Retinal pigment epithelial cell (primary cell): Measurements from ENCODE around the gene RALGDS.

Source experiments
- DNase-seq: peaks from one replicate; pipeline ENCODE4 v3.0.0-alpha.2; 2010; ENCODE audit warnings: low read depth
- H3K4me3 ChIP-seq: 2 replicates; pipeline ENCODE4 v1.5.1; 2011; ENCODE audit warnings: mild to moderate bottlenecking, low read length, control low read depth, moderate library complexity
- CTCF ChIP-seq: conservative IDR thresholded peaks from 2 replicates; pipeline ENCODE4 v1.5.1; 2011; ENCODE audit warnings: low read depth, low read length, control low read depth, inconsistent platforms

Gene RALGDS

DNA sequence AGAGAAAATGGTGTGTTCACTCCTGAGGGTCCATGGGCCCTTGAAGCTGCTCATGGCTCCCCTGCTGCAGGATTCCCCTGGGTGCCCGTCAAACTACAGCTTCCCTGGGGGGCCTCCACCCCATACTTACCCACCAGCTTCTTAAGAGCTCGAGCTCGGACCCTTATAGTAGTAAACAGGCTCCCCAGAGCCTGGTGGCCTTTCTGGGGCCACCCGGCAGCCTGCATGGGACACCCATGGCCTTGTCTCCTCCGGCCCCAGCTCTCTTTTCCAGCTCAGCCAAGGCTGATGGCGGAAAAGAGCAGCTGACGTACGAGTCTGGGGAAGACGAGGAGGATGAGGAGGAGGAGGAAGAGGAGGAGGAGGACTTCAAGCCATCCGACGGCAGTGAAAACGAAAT, 63.5 kb downstream of the RALGDS start:
- TF ChIP-seq CTCF: no peak
- H3K4me3 ChIP-seq: no peak overlapping the region
- no peak for DNase-seq

GRCh38 chr9:133057006-133057405, 64.0 kb downstream of the RALGDS start:
- TF ChIP-seq CTCF: no peak
- no peak overlapping the region for H3K4me3 ChIP-seq
- no peak for DNase-seq

DNA sequence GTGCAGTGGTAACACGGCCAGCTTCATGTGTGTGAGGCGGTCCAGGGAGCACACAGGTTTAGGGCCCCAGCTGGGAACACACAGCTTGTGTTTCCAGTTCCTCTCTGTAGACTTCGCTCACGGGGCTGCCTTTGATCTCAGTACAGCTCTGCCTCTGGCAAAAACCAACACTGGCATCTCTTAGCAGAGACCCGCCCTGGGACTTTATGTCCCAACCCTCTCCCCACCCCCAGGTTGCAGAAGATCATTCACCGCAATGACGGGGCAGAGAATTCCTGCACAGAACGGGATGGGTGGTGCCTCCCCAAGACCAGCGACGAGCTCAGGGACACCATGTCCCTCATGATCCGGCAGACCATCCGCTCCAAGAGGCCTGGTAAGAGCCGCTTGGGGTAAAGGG, 64.5 kb downstream of the RALGDS start:
- H3K4me3 ChIP-seq: no peak overlapping the region
- TF ChIP-seq CTCF: no peak
- no peak for DNase-seq

DNA sequence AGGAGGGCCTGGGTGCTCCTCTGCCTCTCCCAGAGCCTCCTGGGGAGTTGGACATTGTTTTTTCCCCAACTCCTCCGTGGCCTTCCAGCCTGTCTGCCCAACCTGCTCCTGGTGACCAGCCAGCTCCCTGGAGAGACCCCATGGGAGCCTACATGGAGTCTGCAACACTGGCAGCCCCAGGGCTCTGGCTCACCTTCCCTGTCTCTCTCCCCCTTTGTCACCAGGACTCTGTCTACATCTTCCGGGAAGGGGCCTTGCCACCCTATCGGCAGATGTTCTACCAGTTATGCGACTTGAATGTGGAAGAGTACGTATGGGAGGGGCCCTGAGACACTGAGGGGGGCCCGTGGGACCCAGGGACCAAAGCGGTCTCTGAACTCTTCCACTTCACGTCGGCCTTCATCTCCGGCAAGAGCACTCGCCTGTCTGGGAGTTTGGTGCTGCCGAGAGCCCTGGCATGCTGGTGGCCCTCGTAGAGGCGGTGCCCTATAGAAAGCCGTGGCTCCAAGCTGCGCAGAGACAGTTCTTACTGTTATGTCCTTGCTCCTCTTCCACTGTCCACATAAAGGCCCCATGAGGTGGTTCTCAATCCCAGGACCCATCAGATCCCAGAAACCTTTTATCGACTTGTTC, 65.1 kb downstream of the RALGDS start:
- no peak for DNase-seq
- TF ChIP-seq CTCF: no peak
- H3K4me3 ChIP-seq: no peak overlapping the region

DNA sequence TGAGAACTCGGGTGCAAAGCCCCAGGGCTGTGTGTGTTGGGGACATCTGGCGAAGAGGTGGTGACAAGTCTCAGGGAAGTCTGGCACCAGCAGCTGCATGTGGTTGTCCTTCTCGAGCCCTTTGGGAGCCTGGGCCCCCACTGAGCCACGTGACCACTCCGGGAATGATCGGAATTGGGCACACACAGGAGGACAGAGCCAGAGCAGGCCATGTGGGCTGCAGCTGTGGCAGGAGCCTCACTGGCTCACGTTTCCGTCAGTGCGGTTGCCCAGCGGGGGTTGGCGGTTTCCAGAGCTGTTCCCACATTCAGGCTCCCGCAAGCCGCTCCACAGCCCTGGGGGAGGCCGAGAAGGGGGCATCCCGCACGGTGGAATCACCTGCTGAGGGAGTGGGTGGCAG, 66.1 kb downstream of the RALGDS start:
- no peak overlapping the region for H3K4me3 ChIP-seq
- no peak for TF ChIP-seq CTCF
- DNase-seq: no peak

DNA sequence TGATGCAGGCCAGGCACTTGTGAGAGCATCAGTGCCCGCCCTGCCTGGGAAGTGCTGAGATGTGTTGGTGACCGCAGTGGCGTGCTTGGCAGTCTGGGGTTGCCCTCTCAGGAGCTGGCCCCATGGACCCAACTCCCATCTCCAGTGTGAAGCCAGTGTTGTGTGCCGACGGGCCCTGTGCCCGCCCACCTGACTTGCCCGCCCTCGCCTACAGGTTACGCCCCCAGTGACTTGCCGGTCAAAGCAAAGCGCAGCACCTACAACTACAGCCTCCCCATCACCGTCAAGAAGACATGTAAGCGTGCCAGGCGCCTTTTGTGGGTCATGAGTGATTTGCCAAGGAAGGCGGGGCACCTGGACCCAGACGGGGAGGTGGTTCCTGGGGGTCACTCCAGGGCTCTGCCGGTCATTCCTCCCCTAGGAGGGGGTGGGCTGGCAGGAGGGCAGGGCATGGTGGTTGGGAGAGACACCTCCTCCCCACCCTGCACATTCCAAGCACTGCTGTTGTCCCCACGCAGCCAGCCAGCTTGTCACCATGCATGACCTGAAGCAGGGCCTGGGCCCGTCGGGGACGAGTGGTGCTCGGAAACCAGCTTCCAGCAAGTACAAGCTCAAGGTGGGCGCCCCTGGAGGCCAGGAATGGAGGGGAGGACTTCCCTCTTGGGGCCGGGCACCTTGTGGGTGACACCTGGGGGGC, 66.7 kb downstream of the RALGDS start:
- no peak overlapping the region for H3K4me3 ChIP-seq
- DNase-seq: no peak
- no peak for TF ChIP-seq CTCF

GRCh38 chr9:133051966-133052539, 69.0 kb downstream of the RALGDS start:
- no peak for TF ChIP-seq CTCF
- H3K4me3 ChIP-seq: no peak overlapping the region
- DNase-seq: no peak
